ENCODE results near the gene ZNF837.

The ZNF837 gene

DNA sequence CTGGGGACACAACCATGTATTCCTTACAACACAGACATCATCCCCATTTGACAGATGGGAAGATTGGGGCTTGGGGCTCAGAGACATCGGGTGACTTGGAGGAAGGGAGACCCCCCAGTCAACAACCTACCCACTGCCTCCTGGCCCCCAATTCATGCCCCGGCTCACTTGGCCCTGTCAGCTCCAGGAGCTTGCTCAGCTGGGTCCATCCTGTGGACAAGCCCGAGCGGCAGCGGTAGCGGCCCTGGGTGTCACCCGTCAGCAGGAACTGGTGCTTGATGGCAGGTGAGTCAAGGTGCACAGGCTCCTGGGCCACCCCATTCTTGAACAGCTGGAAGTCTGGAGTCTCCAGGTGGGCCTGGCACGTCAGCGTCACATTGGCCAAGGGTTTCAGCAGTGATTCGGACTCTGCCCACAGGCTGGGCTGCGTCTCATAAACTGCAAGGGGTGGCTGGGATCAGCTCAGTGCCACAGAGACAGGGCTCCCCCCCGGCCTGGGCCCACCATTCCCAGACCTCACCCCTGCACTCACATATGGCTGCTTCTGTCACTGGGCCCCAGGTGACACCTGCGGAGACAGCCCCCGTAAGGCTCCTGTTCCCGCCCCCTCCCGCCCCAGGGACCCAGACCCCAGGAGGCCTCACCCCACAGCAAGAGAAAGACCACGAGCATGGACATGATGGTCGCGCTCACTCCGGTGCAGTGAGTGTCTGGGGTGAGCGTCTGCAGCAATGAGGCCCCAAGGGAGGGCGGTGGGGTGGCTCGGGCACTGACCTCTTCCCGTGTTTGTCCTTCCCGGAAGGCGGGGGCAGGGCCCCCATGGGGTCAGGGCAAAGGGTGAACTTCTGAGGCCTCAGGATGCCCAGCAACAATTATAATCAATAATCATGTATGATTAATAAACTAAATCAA is 27.8 kb downstream of the ZNF837 start, which contains the start of gene A1BG:
Gene A1BG, minus strand, starts transcription at position 733 of the 912 bp plus-strand sequence. Its CDS starts 55 bp downstream, at position 678.
- H3K9me2 ChIP-seq (replicated peaks; ENCODE audit: control insufficient read depth, low read length), result no peaks in the 10 kb centered on the region
- H3K4me1 ChIP-seq (ENCODE audit: control insufficient read depth, low read length), result peaks cover 21% of the 10 kb centered on the region
- H3K27me3 ChIP-seq (ENCODE audit: control insufficient read depth, low read length), result peaks cover 5% of the 10 kb centered on the region; the same call in 1 of the 2 replicates
- TF ChIP-seq, protein P1, sequence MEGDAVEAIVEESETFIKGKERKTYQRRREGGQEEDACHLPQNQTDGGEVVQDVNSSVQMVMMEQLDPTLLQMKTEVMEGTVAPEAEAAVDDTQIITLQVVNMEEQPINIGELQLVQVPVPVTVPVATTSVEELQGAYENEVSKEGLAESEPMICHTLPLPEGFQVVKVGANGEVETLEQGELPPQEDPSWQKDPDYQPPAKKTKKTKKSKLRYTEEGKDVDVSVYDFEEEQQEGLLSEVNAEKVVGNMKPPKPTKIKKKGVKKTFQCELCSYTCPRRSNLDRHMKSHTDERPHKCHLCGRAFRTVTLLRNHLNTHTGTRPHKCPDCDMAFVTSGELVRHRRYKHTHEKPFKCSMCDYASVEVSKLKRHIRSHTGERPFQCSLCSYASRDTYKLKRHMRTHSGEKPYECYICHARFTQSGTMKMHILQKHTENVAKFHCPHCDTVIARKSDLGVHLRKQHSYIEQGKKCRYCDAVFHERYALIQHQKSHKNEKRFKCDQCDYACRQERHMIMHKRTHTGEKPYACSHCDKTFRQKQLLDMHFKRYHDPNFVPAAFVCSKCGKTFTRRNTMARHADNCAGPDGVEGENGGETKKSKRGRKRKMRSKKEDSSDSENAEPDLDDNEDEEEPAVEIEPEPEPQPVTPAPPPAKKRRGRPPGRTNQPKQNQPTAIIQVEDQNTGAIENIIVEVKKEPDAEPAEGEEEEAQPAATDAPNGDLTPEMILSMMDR (IDR thresholded peaks at IDR 0.05; ENCODE audit: low read depth, low read length, poor library complexity, severe bottlenecking), result no peak
- no peak for TF ChIP-seq EZH2phosphoT487 (IDR thresholded peaks at IDR 0.05; ENCODE audit: borderline replicate concordance, low read length)
- no peak within 1 kb of the TSS for H3K4me2 ChIP-seq (ENCODE audit: low read length)
- no peaks in the 10 kb centered on the region for H3K9me3 ChIP-seq (ENCODE audit: control insufficient read depth, insufficient read depth, low read length)
- no peaks in the 10 kb centered on the region for H4K20me1 ChIP-seq (ENCODE audit: control insufficient read depth, insufficient read depth, low read depth, low read length)
- H3F3A ChIP-seq (ENCODE audit: control insufficient read depth, insufficient read depth), result 0 out of 2 replicates have a peak, but pooled peaks cover 2% of the 10 kb centered on the region
- peaks cover 20% of the 10 kb centered on the region for H3K79me2 ChIP-seq (ENCODE audit: control insufficient read depth, low read length)
- H3K4me3 ChIP-seq (ENCODE audit: low read length), result no peak within 1 kb of the TSS
- no peak within 1 kb of the TSS for H3K27ac ChIP-seq (ENCODE audit: low read depth, low read length)
- H3K36me3 ChIP-seq (ENCODE audit: control insufficient read depth, low read length), result peaks cover 13% of the 10 kb centered on the region

DNA sequence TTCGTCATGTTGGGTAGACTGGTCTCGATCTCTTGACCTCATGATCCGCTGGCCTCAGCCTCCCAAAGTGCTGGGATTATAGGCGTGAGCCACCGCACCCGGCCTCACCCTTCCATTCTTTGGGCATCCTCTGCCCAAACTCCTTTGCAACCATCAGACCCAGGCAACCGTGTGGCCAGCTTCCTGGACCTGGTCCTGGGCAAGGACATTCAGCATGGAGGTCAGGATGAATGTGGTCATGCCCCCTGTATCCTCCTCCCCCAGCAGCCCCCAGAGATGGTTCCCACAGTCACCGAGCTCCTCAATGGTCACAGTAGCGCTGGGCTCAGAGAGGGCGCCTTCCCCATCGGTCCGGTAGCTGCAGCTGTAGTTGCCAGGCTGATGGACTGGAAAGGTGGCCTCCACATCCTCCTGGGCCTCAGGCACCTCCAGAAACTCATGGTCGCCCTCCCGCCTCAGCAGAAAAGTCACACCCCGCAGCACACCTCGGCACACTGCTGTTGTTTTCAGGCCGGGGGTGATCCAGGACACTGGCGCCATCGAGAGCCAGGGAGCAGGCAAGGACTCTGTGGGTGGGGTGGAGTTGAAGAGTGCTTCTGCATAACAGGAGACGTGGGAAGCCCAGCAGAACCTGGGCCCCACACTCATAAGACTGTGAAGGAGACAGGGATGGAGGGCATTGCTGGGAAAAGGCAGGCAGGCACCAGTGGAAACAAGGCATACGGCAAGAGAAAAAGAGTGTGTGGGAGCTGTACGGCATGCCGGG is 28.7 kb downstream of the ZNF837 start:
- no peak for TF ChIP-seq EZH2phosphoT487 (IDR thresholded peaks at IDR 0.05; ENCODE audit: borderline replicate concordance, low read length)
- TF ChIP-seq, protein P1 (IDR thresholded peaks at IDR 0.05; ENCODE audit: low read depth, low read length, poor library complexity, severe bottlenecking), result no peak
- Histone ChIP-seq H3K4me3 (ENCODE audit: low read length) (no peak overlapping the region), H3K4me2 (ENCODE audit: low read length) (no peak overlapping the region), H3K4me1 (ENCODE audit: control insufficient read depth, low read length) (peaks cover 21% of the 10 kb centered on the region), H3K27me3 (ENCODE audit: control insufficient read depth, low read length) (peaks cover 5% of the 10 kb centered on the region; the same call in 1 of the 2 replicates), H3F3A (ENCODE audit: control insufficient read depth, insufficient read depth) (0 out of 2 replicates have a peak, but pooled peaks cover 2% of the 10 kb centered on the region), H3K9me3 (ENCODE audit: control insufficient read depth, insufficient read depth, low read length) (no peaks in the 10 kb centered on the region), H4K20me1 (ENCODE audit: control insufficient read depth, insufficient read depth, low read depth, low read length) (no peaks in the 10 kb centered on the region), H3K27ac (ENCODE audit: low read depth, low read length) (no peak overlapping the region), H3K36me3 (ENCODE audit: control insufficient read depth, low read length) (peaks cover 13% of the 10 kb centered on the region), H3K9me2 (replicated peaks; ENCODE audit: control insufficient read depth, low read length) (no peaks in the 10 kb centered on the region), H3K79me2 (ENCODE audit: control insufficient read depth, low read length) (peaks cover 24% of the 10 kb centered on the region)

DNA sequence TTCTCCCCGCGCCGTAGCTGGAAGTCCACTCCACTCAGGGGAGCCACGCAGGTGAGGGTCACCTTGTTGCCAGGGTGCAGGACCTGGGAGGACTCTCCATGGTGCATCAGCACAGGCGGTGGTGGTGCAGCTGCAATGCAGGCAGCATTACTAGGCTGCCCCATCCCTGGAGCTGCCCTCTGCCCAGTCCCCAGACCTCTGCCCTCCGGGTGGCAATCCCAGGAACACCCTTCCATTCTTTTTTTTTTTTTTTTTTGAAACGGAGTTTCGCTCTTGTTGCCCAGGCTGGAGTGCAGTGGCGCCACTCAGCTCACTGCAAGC is 29.3 kb downstream of the ZNF837 start:
- Histone ChIP-seq H3K27ac (ENCODE audit: low read depth, low read length) (no peak overlapping the region), H3K4me1 (ENCODE audit: control insufficient read depth, low read length) (peaks cover 23% of the 10 kb centered on the region)

More for the DNA sequence above, 29.3 kb downstream of the ZNF837 start:
- H3K79me2 ChIP-seq (ENCODE audit: control insufficient read depth, low read length), result peaks cover 30% of the 10 kb centered on the region
- no peak overlapping the region for H3K4me2 ChIP-seq (ENCODE audit: low read length)
- no peaks in the 10 kb centered on the region for H3K9me2 ChIP-seq (replicated peaks; ENCODE audit: control insufficient read depth, low read length)
- no peaks in the 10 kb centered on the region for H3K9me3 ChIP-seq (ENCODE audit: control insufficient read depth, insufficient read depth, low read length)
- 0 out of 2 replicates have a peak, but pooled peaks cover under 1% of the 10 kb centered on the region for H3K27me3 ChIP-seq (ENCODE audit: control insufficient read depth, low read length)
- 0 out of 2 replicates have a peak, but pooled peaks cover 2% of the 10 kb centered on the region for H3F3A ChIP-seq (ENCODE audit: control insufficient read depth, insufficient read depth)
- TF ChIP-seq EZH2phosphoT487 (IDR thresholded peaks at IDR 0.05; ENCODE audit: borderline replicate concordance, low read length), result no peak
- TF ChIP-seq, protein P1 (IDR thresholded peaks at IDR 0.05; ENCODE audit: low read depth, low read length, poor library complexity, severe bottlenecking), result no peak
- H4K20me1 ChIP-seq (ENCODE audit: control insufficient read depth, insufficient read depth, low read depth, low read length), result no peaks in the 10 kb centered on the region
- peaks cover 13% of the 10 kb centered on the region for H3K36me3 ChIP-seq (ENCODE audit: control insufficient read depth, low read length)
- H3K4me3 ChIP-seq (ENCODE audit: low read length), result no peak overlapping the region
